Natural killer cell (primary cell): Measurements from ENCODE around the gene URB1. TPM values are rescaled to one million over a fixed set of nuclear protein-coding genes. Genes with fewer than 3 reads are reported as not detected.

ENCODE experiments used
- ATAC-seq, 3 donors: fragments of 150-1000 bp in 2 of 3; fragments of 200-7000 bp in 1 of 3; cut with Tn5 transposase; 1 replicate in 1 of 3; 2 replicates in 2 of 3; pipeline ENCODE4 v1.10.0; 2021; ENCODE audit warnings: mild to moderate bottlenecking in 2 of 3, moderate library complexity in 2 of 3
- DNase-seq, 2 donors: peaks; one replicate each; pipeline versions ENCODE4 v3.0.0 to v3.0.0-alpha.2; 2013 to 2021; ENCODE audit warnings: mixed read lengths in 1 of 2
- H3K27ac ChIP-seq: one replicate; pipeline ENCODE4 v1.5.1; 2013; ENCODE audit warnings: mild to moderate bottlenecking, low read length
- H3K27me3 ChIP-seq: one replicate; pipeline ENCODE4 v1.6.1; 2013; ENCODE audit warnings: low read length; ENCODE audit not compliant: control insufficient read depth, insufficient read depth
- H3K36me3 ChIP-seq: one replicate; pipeline ENCODE4 v1.6.1; 2013; ENCODE audit warnings: low read length; ENCODE audit not compliant: control insufficient read depth, insufficient read depth
- H3K4me1 ChIP-seq: one replicate; pipeline ENCODE4 v1.6.1; 2013; ENCODE audit warnings: low read length; ENCODE audit not compliant: control insufficient read depth, insufficient read depth
- H3K4me3 ChIP-seq: one replicate; pipeline ENCODE4 v1.5.1; 2013; ENCODE audit warnings: low read length
- H3K9me3 ChIP-seq: one replicate; pipeline ENCODE4 v1.6.1; 2013; ENCODE audit warnings: low read length; ENCODE audit not compliant: control insufficient read depth, insufficient read depth
- H3K27ac Mint-ChIP-seq, 2 donors: one replicate each; pipeline ENCODE4 v1.8.0; 2022; ENCODE audit warnings: mild to moderate bottlenecking in 2 of 2, mixed read lengths in 2 of 2, moderate library complexity in 1 of 2
- H3K27me3 Mint-ChIP-seq, 2 donors: one replicate each; pipeline ENCODE4 v1.8.0; 2022; ENCODE audit warnings: low read depth in 2 of 2, mixed read lengths in 2 of 2
- H3K36me3 Mint-ChIP-seq: one replicate; pipeline ENCODE4 v1.8.0; 2022; ENCODE audit warnings: mixed read lengths
- H3K4me1 Mint-ChIP-seq, 2 donors: one replicate each; pipeline ENCODE4 v1.8.0; 2022; ENCODE audit warnings: mixed read lengths in 2 of 2
- H3K4me3 Mint-ChIP-seq: one replicate; pipeline ENCODE4 v1.8.0; 2022; ENCODE audit warnings: mild to moderate bottlenecking, moderate library complexity, mixed read lengths
- H3K9me3 Mint-ChIP-seq, 2 donors: one replicate each; pipeline ENCODE4 v1.8.0; 2022; ENCODE audit warnings: mixed read lengths in 2 of 2
- WGBS: methylation state at CpG from one replicate; pipeline ENCODE4 v1.1.7; 2013; ENCODE audit warnings: missing lambda C conversion rate; ENCODE audit not compliant: insufficient coverage; 5-methylcytosine and 5-hydroxymethylcytosine counted together
- intact Hi-C: fragments of 100-400 bp; cut with micrococcal nuclease; formaldehyde crosslinking; loops from one replicate; pipeline ENCODE4 v1.14.2; 2022
- total RNA-seq, 4 donors: library from RNA; stranded (reverse); fragments of 120-200 nt in 1 of 4; gene quantifications; one replicate each; pipeline versions ENCODE4 v1.2.3 to v1.2.4, GENCODE V29; 2013 to 2022
- TF ChIP-seq, protein P1 (sequence below): fragments of 200-600 bp; IDR thresholded peaks from one replicate; pipeline ENCODE4 v1.8.0; 2022; ENCODE audit warnings: antibody characterized with exemption

The URB1 gene
- total RNA-seq, 3 donors from 2014 or later (not counting 1 experiment from before 2014, with no cell fraction given), result 6.1 to 7.8 (median 7.5) TPM

DNA sequence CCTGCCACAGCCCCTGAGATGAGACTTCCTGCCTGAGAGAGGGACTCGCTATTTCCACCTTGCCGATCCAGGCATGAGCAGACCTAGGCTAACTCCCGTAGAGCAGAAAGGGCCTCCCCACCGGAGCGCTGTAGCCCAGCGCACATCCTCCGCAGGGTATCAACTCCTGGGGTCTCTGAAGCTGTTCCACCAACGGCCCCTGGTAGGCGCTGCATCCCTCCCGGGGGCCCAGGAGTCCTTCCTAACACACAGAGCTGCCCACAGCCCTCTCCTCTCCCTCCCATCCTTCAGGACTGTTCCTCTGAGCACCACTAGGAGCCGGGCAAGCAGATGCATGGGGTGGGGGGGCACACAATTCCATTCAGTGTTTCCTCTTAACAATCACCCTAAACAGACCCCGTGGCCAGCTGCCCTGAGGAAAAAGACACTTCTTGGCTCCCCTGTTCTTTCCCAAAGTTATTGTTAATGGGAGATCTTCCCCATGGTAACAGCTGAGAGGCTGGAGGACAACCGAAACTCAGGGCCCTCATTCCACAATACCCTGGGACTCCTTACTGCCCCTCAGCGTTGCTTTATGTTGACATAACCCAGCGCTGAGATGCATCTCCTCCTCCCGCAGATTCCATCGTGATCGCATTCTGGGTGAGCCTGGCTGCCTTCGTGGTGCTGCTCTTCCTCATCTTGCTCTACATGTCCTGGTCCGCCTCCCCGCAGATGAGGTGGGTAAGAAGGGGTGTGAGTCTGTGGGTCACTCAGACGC is 86.6 kb downstream of the URB1 start:
- no peak overlapping the region for H3K27ac Mint-ChIP-seq
- Histone ChIP-seq H3K4me1 (no peaks in the 10 kb centered on the region), H3K27ac (no peak overlapping the region), H3K4me3 (no peak overlapping the region), H3K36me3 (peaks cover 2% of the 10 kb centered on the region), H3K9me3 (no peaks in the 10 kb centered on the region), H3K27me3 (no peaks in the 10 kb centered on the region)
- no peak overlapping the region for H3K4me3 Mint-ChIP-seq
- 87% methylated on average over 21 of the region's 22 CpGs for WGBS
- no peaks in the 10 kb centered on the region for H3K36me3 Mint-ChIP-seq
- no peaks in the 10 kb centered on the region for H3K27me3 Mint-ChIP-seq
- DNase-seq (no peak), ATAC-seq (no peak)
- intact Hi-C loops, result no loop called here
- H3K4me1 Mint-ChIP-seq, result no peaks in the 10 kb centered on the region
- TF ChIP-seq, protein P1, sequence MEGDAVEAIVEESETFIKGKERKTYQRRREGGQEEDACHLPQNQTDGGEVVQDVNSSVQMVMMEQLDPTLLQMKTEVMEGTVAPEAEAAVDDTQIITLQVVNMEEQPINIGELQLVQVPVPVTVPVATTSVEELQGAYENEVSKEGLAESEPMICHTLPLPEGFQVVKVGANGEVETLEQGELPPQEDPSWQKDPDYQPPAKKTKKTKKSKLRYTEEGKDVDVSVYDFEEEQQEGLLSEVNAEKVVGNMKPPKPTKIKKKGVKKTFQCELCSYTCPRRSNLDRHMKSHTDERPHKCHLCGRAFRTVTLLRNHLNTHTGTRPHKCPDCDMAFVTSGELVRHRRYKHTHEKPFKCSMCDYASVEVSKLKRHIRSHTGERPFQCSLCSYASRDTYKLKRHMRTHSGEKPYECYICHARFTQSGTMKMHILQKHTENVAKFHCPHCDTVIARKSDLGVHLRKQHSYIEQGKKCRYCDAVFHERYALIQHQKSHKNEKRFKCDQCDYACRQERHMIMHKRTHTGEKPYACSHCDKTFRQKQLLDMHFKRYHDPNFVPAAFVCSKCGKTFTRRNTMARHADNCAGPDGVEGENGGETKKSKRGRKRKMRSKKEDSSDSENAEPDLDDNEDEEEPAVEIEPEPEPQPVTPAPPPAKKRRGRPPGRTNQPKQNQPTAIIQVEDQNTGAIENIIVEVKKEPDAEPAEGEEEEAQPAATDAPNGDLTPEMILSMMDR, result no peak
- H3K9me3 Mint-ChIP-seq, result no peaks in the 10 kb centered on the region

DNA sequence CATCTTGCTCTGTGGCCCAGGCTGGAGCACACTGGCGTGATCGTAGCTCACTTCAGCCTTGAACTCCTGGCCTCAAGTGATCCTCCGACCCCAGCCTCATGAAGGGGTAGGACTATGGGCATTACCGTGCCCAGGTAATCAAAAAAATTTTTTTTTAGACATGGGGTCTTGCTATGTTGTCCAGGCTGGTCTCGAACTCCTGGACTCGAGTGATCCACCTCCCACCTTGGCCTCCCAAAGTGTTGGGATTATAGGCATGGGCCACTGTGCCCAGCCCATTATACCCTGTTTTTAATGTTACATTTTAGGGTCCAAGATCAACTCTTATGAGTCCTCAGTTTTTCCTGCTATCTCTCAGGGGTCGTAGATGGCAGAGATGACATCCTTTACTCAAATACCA is 87.8 kb downstream of the URB1 start:
- Mint-ChIP-seq H3K36me3 (no peaks in the 10 kb centered on the region), H3K9me3 (no peaks in the 10 kb centered on the region), H3K4me1 (no peaks in the 10 kb centered on the region), H3K27ac (no peak overlapping the region), H3K4me3 (no peak overlapping the region), H3K27me3 (no peaks in the 10 kb centered on the region)
- DNase-seq (no peak), ATAC-seq (no peak)
- no peaks in the 10 kb centered on the region for H3K4me1 ChIP-seq
- H3K9me3 ChIP-seq, result no peaks in the 10 kb centered on the region
- peaks cover 2% of the 10 kb centered on the region for H3K36me3 ChIP-seq
- WGBS, result 92% methylated on average over 7 of the region's 7 CpGs
- H3K4me3 ChIP-seq, result no peak overlapping the region
- intact Hi-C loops, result no loop called here
- no peak overlapping the region for H3K27ac ChIP-seq
- no peaks in the 10 kb centered on the region for H3K27me3 ChIP-seq
- TF ChIP-seq, protein P1, result no peak

GRCh38 chr21:32303385-32303784 is 89.4 kb downstream of the URB1 start:
- H3K4me3 Mint-ChIP-seq, result no peak overlapping the region
- Histone ChIP-seq H3K36me3 (peaks cover under 1% of the 10 kb centered on the region), H3K4me3 (no peak overlapping the region), H3K9me3 (no peaks in the 10 kb centered on the region), H3K4me1 (no peaks in the 10 kb centered on the region), H3K27me3 (no peaks in the 10 kb centered on the region), H3K27ac (no peak overlapping the region)
- no peaks in the 10 kb centered on the region for H3K27me3 Mint-ChIP-seq
- DNase-seq, result no peak
- TF ChIP-seq, protein P1, result no peak
- WGBS, result no CpG with 5 or more reads among the region's 1 CpG
- no peaks in the 10 kb centered on the region for H3K4me1 Mint-ChIP-seq
- no peaks in the 10 kb centered on the region for H3K36me3 Mint-ChIP-seq
- no peak for ATAC-seq
- intact Hi-C loops, result no loop called here
- no peaks in the 10 kb centered on the region for H3K9me3 Mint-ChIP-seq
- H3K27ac Mint-ChIP-seq, result peak overlapping the region in 1 of 2 donors; percentile 60

- TF ChIP-seq, protein P1, result no peak
- Mint-ChIP-seq H3K27ac (no peak overlapping the region), H3K4me1 (no peaks in the 10 kb centered on the region), H3K27me3 (no peaks in the 10 kb centered on the region), H3K9me3 (no peaks in the 10 kb centered on the region), H3K36me3 (no peaks in the 10 kb centered on the region), H3K4me3 (no peak overlapping the region)
- Histone ChIP-seq H3K4me3 (no peak overlapping the region), H3K27me3 (no peaks in the 10 kb centered on the region), H3K27ac (no peak overlapping the region), H3K36me3 (no peaks in the 10 kb centered on the region), H3K4me1 (no peaks in the 10 kb centered on the region), H3K9me3 (no peaks in the 10 kb centered on the region)
- intact Hi-C loops, result no loop called here
- WGBS, result 96% methylated on average over 6 of the region's 6 CpGs
- DNase-seq (no peak), ATAC-seq (no peak)
These were observed 90.3 kb downstream of the URB1 start for GRCh38 chr21:32302560-32302959.
